SK-N-MC (cell line): Measurements from ENCODE around the gene EFS.

ENCODE experiments used
- EZH2 ChIP-seq: fragments of 200-600 bp; sonication (generic); IDR thresholded peaks from one replicate; pipeline ENCODE4 v1.6.1; 2017; ENCODE audit warnings: antibody characterized with exemption
- POLR2AphosphoS5 ChIP-seq: IDR thresholded peaks from 2 replicates; pipeline ENCODE4 v1.6.1; 2012; ENCODE audit warnings: mild to moderate bottlenecking, low read depth, low read length, borderline replicate concordance

DNA sequence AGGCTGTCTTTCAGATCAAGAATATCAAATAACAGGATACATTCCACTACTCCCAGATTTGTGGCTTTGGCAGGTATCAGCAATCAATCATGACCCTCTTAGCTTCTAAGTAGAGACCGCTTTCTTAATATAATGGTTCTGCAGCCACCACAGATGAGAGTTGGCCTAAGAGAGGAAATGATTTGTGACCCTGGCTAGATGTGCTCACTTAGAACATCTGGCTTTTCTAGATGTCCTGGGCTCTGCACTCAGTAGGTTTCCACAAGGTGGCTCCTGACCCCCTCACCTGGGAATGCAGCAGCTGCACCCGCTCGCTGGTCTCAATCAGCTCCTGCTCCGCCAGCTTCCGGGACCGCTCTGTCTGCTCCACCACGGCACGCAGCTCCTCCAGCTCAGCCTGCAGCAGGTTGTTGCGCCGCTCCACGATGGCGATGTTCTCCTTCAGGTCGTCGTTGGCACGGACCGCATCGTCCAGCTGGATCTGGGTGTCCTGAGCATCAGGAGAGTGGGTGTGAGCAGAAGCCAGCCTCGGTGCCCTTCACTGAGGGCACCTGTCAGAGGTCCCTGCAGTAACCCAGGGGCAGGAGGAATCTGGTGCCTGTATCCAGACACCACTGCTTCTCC, 20.8 kb upstream of the EFS start:
- TF ChIP-seq EZH2, result no peak
- TF ChIP-seq POLR2AphosphoS5, result no peak
